ENCODE measurements around the gene FARP2. TPM values are rescaled to one million over a fixed set of nuclear protein-coding genes. Genes with fewer than 3 reads are reported as not detected.

FARP2 gene
- total and polyA plus RNA-seq, 2 of the 13 experiments (the other 11 are each of a cell fraction or from before 2014, with no cell fraction given), result 28.0 to 45.4 TPM

DNA sequence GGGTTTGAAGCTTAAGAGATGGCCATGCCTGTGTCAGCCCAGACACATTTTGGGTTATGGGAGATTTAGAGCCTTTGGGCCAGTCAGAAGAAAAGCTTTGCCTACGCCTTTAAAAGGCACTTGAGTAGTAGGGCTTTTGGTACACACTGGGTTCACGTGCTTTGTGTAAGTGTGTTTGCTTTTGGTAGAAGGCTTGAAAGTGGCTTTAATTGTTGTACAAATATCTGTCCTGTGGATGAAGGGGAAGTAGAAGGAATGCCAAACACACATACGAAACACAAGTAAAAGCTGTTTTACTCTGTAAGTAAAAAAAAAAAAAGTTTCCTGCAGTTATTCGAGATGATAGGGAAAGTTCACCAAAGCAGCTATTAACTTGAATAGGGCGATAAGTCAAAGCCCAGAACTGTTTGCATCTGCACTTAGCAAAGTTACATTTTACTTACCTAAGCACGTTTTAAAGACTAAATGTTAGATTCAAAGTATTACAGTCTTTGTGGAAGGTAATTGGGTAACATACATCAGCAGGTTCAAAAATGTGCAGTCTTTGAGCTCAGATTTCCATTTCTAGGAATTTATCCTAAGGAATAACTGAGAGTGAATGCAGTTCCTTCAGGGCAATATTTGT, 76.9 kb downstream of the FARP2 start (continued):
- TF ChIP-seq SNRNP70 (IDR thresholded peaks at IDR 0.05; ENCODE audit: low read depth, low read length) (no peak), SNAPC4 (CRISPR knock-in tag; IDR thresholded peaks at IDR 0.05) (no peak), ZBTB46 (CRISPR knock-in tag; IDR thresholded peaks at IDR 0.05; ENCODE audit: borderline replicate concordance) (no peak), NFYC (CRISPR knock-in tag; IDR thresholded peaks at IDR 0.05) (no peak), MTF2 (CRISPR knock-in tag; IDR thresholded peaks at IDR 0.05; ENCODE audit: borderline replicate concordance) (0 out of 2 replicates have a peak, but pooled peaks have one; percentile 29), ZNF670 (CRISPR knock-in tag; IDR thresholded peaks at IDR 0.05; ENCODE audit: borderline replicate concordance) (no peak), ZBTB38 (CRISPR knock-in tag; IDR thresholded peaks at IDR 0.05) (no peak), RORA (CRISPR knock-in tag; IDR thresholded peaks at IDR 0.05) (no peak), ZNF30 (CRISPR knock-in tag; IDR thresholded peaks at IDR 0.05) (no peak), MZF1 (CRISPR knock-in tag; IDR thresholded peaks at IDR 0.05; ENCODE audit: borderline replicate concordance) (no peak), NCOR1 (IDR thresholded peaks at IDR 0.05; ENCODE audit: borderline replicate concordance, low read length) (peak; percentile 59; the same call in 1 of the 2 replicates), CAMTA2 (CRISPR knock-in tag; IDR thresholded peaks at IDR 0.05; ENCODE audit: borderline replicate concordance) (no peak)
- TF ChIP-seq, protein P1, sequence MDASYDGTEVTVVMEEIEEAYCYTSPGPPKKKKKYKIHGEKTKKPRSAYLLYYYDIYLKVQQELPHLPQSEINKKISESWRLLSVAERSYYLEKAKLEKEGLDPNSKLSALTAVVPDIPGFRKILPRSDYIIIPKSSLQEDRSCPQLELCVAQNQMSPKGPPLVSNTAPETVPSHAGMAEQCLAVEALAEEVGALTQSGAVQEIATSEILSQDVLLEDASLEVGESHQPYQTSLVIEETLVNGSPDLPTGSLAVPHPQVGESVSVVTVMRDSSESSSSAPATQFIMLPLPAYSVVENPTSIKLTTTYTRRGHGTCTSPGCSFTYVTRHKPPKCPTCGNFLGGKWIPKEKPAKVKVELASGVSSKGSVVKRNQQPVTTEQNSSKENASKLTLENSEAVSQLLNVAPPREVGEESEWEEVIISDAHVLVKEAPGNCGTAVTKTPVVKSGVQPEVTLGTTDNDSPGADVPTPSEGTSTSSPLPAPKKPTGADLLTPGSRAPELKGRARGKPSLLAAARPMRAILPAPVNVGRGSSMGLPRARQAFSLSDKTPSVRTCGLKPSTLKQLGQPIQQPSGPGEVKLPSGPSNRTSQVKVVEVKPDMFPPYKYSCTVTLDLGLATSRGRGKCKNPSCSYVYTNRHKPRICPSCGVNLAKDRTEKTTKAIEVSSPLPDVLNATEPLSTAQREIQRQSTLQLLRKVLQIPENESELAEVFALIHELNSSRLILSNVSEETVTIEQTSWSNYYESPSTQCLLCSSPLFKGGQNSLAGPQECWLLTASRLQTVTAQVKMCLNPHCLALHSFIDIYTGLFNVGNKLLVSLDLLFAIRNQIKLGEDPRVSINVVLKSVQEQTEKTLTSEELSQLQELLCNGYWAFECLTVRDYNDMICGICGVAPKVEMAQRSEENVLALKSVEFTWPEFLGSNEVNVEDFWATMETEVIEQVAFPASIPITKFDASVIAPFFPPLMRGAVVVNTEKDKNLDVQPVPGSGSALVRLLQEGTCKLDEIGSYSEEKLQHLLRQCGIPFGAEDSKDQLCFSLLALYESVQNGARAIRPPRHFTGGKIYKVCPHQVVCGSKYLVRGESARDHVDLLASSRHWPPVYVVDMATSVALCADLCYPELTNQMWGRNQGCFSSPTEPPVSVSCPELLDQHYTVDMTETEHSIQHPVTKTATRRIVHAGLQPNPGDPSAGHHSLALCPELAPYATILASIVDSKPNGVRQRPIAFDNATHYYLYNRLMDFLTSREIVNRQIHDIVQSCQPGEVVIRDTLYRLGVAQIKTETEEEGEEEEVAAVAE (CRISPR knock-in tag; IDR thresholded peaks at IDR 0.05; ENCODE audit: borderline replicate concordance), result no peak
- TF ChIP-seq, protein P2, sequence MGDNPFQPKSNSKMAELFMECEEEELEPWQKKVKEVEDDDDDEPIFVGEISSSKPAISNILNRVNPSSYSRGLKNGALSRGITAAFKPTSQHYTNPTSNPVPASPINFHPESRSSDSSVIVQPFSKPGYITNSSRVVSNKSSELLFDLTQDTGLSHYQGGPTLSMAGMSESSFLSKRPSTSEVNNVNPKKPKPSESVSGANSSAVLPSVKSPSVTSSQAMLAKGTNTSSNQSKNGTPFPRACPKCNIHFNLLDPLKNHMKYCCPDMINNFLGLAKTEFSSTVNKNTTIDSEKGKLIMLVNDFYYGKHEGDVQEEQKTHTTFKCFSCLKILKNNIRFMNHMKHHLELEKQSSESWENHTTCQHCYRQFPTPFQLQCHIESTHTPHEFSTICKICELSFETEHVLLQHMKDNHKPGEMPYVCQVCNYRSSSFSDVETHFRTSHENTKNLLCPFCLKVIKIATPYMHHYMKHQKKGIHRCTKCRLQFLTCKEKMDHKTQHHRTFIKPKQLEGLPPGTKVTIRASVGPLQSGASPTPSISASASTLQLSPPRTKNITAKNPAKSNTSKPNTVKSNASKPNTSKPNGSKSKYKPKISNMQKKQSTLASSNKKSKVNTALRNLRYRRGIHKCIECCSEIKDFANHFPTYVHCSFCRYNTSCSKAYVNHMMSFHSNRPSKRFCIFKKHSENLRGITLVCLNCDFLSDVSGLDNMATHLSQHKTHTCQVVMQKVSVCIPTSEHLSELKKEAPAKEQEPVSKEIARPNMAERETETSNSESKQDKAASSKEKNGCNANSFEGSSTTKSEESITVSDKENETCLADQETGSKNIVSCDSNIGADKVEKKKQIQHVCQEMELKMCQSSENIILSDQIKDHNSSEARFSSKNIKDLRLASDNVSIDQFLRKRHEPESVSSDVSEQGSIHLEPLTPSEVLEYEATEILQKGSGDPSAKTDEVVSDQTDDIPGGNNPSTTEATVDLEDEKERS (CRISPR knock-in tag; IDR thresholded peaks at IDR 0.05), result no peak

Measured in HepG2 (cell line).